GM19193 (cell line): ENCODE results near the gene ZNF780B.

Experiments used
- POLR2A ChIP-seq: IDR thresholded peaks from 4 replicates; pipeline ENCODE4 v1.6.1; 2011; ENCODE audit not compliant: insufficient read depth, insufficient read length; ENCODE audit errors: extremely low read depth

ZNF780B gene

GRCh38 chr19:40059624-40060023 lies 3.6 kb upstream of the ZNF780B start:
- no peak for TF ChIP-seq POLR2A

GRCh38 chr19:40057166-40057565 lies 1.1 kb upstream of the ZNF780B start:
- TF ChIP-seq POLR2A, result no peak

- no peak for TF ChIP-seq POLR2A
These were observed 474 bp upstream of the ZNF780B start for GRCh38 chr19:40056505-40056904.

- no peak for TF ChIP-seq POLR2A
These were observed 982 bp downstream of the ZNF780B start for GRCh38 chr19:40055049-40055448.

- TF ChIP-seq POLR2A, result no peak
These were observed 1.4 kb downstream of the ZNF780B start for GRCh38 chr19:40054632-40055031.

GRCh38 chr19:40053491-40053890 lies 2.5 kb downstream of the ZNF780B start:
- TF ChIP-seq POLR2A, result no peak

GRCh38 chr19:40035996-40036395 lies 20.0 kb downstream of the ZNF780B start:
- TF ChIP-seq POLR2A, result no peak

GRCh38 chr19:40033989-40034560 lies 22.0 kb downstream of the ZNF780B start:
- TF ChIP-seq POLR2A, result no peak

- TF ChIP-seq POLR2A, result no peak
These were observed 29.4 kb downstream of the ZNF780B start for GRCh38 chr19:40026597-40026970.

GRCh38 chr19:40025938-40026596 lies 30.0 kb downstream of the ZNF780B start:
- TF ChIP-seq POLR2A, result no peak

GRCh38 chr19:40023969-40024368 lies 32.1 kb downstream of the ZNF780B start:
- TF ChIP-seq POLR2A, result no peak

- TF ChIP-seq POLR2A, result no peak
These were observed 42.0 kb downstream of the ZNF780B start for GRCh38 chr19:40013991-40014390.

- TF ChIP-seq POLR2A, result no peak
These were observed 46.4 kb downstream of the ZNF780B start for GRCh38 chr19:40009674-40010073.

- TF ChIP-seq POLR2A, result no peak
These were observed 49.7 kb downstream of the ZNF780B start for GRCh38 chr19:40006273-40006691.

- TF ChIP-seq POLR2A, result no peak
These were observed 50.2 kb downstream of the ZNF780B start for GRCh38 chr19:40005691-40006272.

GRCh38 chr19:39998501-39998900 lies 57.5 kb downstream of the ZNF780B start:
- TF ChIP-seq POLR2A, result no peak
